Right lobe of liver (tissue), 4 donors: Measurements from ENCODE around the gene THAP5.

ENCODE experiments used
- CTCF ChIP-seq, 4 donors: fragments of 200-600 bp in 3 of 4; fragments of 450-650 bp in 1 of 4; IDR thresholded peaks; one replicate each; pipeline versions ENCODE4 v1.5.1 to v1.8.0; 2016 to 2022; ENCODE audit warnings: antibody characterized with exemption in 4 of 4, mild to moderate bottlenecking in 2 of 4
- POLR2A ChIP-seq: fragments of 450-650 bp; IDR thresholded peaks from one replicate; pipeline ENCODE4 v1.6.1; 2017; ENCODE audit warnings: antibody characterized with exemption, mild to moderate bottlenecking
- donor health status: DM: no; HTN: no; CAD: no.
- donor health status: DM: no; HTN: no; CAD: no.
- donor health status: DM: no; HTN: yes; CAD: no.

GRCh38 chr7:108598914-108599580 is 29.5 kb upstream of the THAP5 start:
- no peak for TF ChIP-seq CTCF (IDR thresholded peaks at IDR 0.05)
- TF ChIP-seq POLR2A: no peak
